Astrocyte of the cerebellum (primary cell): Measurements from ENCODE around the gene MEGF11.

Source experiments
- DNase-seq: peaks from one replicate; pipeline ENCODE4 v3.0.0-alpha.2; 2011; ENCODE audit warnings: low read depth
- H3K4me3 ChIP-seq: 2 replicates; pipeline ENCODE4 v1.5.1; 2011; ENCODE audit warnings: mild to moderate bottlenecking, low read depth, low read length, moderate library complexity
- in situ Hi-C: cut with HindIII; loops from 2 replicates; pipeline ENCODE4 v1.10.0; 2017; ENCODE audit warnings: low sequenced_read_pairs
- TF ChIP-seq, protein P1 (sequence below): IDR thresholded peaks from 2 replicates; pipeline ENCODE4 v1.5.1; 2012; ENCODE audit warnings: low read length, low read depth, moderate library complexity, mild to moderate bottlenecking; ENCODE audit errors: missing control alignments

The MEGF11 gene

DNA sequence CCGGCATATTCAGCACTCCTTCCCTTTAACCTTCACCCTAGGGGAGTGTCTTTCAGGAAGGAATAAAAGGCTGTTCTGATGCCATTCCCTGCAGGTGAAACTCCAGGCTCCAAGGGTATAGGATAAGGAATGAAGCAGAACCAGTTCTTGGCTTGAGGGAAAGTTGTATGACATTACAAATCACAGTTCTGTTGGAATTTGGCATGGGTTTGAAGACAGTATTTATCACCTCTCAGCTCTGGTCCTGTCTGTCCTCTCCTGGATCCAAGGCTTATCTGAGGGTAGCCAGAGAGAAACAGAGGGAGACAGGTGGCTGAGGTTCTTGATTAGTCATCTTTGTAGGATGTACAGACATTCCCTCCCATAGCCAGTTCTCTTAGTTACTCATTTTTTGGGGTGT lies 347.2 kb downstream of the MEGF11 start:
- no peak for DNase-seq
- no peak overlapping the region for H3K4me3 ChIP-seq
- TF ChIP-seq, protein P1, sequence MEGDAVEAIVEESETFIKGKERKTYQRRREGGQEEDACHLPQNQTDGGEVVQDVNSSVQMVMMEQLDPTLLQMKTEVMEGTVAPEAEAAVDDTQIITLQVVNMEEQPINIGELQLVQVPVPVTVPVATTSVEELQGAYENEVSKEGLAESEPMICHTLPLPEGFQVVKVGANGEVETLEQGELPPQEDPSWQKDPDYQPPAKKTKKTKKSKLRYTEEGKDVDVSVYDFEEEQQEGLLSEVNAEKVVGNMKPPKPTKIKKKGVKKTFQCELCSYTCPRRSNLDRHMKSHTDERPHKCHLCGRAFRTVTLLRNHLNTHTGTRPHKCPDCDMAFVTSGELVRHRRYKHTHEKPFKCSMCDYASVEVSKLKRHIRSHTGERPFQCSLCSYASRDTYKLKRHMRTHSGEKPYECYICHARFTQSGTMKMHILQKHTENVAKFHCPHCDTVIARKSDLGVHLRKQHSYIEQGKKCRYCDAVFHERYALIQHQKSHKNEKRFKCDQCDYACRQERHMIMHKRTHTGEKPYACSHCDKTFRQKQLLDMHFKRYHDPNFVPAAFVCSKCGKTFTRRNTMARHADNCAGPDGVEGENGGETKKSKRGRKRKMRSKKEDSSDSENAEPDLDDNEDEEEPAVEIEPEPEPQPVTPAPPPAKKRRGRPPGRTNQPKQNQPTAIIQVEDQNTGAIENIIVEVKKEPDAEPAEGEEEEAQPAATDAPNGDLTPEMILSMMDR, result no peak
- in situ Hi-C loops, result no loop called here

DNA sequence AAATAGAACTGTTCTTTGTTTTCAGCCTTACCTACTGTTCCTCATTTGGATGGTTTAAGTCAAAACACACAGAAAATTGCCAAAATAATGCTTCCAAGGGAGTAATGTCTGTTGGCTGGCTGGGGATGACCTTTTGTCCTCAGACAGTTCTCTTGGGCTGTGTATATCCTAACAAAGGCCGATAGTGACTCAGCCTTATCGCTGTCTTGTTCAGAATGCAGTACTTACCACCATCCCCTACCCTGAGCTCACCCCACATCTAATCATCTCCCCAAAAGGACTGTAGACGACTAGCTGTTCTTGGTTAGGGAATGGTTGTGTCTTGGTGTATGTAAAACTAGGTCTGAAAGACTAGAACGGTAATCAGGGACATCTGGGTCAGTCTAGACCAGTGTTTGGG lies 349.2 kb downstream of the MEGF11 start:
- TF ChIP-seq, protein P1, result no peak
- no peak overlapping the region for H3K4me3 ChIP-seq
- in situ Hi-C loops, result no loop called here
- no peak for DNase-seq

DNA sequence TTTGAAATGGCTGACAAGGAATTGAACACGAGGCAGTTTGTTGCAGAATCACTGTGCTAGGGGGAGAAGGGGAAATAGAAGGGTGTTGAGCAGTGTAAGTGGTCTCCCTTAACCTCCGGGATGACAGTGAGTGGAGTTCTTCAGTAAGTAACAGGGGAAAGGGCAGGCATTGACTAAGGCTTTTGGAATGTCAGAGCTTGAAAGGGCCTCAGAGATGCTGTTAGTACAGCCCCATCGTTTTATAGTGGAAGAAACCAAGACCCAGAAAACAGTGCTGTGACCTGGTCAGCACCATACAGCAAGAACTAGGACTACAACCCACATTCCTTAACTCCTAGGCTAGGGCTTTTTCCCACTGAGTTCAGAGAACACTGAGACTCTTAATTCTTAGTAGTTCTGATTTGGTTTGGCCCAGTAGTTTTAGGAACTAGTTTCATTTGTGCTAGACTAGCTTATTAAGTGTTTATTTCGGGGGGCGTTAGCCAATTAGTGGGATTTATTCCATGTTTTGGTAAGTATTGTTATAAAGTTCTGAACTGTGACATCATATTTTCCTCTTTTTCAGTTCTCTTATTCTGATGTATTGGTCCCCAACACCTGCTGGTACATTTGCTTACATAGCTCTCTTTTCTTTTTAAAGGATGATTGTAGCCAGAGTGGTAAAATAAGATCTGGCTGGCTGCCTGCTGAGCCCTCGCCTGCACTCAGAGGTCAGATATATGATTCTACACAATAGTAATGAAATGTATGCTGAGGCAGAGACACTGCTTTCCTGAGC lies 350.1 kb downstream of the MEGF11 start:
- TF ChIP-seq, protein P1, result no peak
- DNase-seq, result no peak
- no peak overlapping the region for H3K4me3 ChIP-seq
- in situ Hi-C loops, result no loop called here

DNA sequence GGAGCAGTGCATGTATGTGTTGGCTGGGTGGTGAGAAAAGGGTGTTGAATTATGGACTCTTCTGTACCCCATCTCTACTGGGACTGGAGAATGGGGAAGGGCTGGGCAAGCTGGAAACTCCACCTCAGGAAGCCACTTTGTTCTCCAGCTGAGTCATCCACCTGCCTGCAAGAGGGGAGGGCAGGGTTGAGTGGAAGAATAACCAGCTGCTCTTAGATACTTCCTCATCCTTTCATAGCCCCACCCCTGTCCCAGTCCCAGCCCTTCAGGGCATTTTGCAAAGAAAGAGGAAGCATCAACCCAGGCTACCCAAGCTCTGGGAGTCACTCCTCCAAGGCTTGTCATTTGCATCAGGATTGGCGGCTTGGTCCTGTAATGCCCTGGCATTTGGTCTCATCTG lies 351.2 kb downstream of the MEGF11 start:
- no peak overlapping the region for H3K4me3 ChIP-seq
- TF ChIP-seq, protein P1, result no peak
- in situ Hi-C loops, result no loop called here
- no peak for DNase-seq

DNA sequence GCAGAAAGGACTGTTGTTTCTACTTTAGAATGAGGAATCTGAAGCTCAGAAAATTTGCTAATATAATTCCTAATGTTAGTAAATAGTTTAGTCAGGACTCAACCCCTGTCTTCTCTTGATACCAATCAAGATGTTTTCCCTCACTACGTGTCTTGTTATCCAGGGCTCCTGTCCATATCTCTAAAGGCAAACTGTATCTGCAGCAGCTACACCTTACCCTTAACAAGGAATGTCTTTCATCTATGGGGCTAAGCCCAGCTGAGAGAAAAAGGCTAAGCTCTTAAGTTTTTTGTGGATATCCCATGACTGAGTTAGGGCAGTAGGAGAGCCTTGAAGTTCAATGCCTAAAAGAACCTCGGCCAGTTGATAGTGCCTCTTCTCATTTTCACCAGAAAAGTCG lies 351.7 kb downstream of the MEGF11 start:
- in situ Hi-C loops, result no loop called here
- H3K4me3 ChIP-seq, result no peak overlapping the region
- no peak for DNase-seq
- TF ChIP-seq, protein P1, result no peak

DNA sequence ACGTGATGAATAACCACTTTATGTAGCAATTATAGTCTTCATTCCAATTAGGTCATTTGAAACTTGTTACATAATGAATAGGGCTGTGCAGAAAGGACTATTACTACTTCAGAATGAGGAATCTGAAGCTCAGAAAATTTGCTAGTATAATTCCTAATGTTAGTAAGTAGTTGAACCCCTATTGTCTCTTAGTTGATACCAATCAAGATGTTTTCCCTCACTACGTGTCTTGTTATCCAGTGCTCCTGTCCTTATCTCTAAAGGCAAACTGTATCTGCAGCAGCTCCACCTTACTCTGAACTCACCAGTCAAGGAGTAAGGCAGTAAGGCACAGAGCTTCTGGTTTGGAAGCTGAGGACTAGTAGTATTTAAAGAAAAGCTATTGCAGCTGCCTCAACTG lies 352.2 kb downstream of the MEGF11 start:
- in situ Hi-C loops, result no loop called here
- no peak for DNase-seq
- TF ChIP-seq, protein P1, result no peak
- no peak overlapping the region for H3K4me3 ChIP-seq

DNA sequence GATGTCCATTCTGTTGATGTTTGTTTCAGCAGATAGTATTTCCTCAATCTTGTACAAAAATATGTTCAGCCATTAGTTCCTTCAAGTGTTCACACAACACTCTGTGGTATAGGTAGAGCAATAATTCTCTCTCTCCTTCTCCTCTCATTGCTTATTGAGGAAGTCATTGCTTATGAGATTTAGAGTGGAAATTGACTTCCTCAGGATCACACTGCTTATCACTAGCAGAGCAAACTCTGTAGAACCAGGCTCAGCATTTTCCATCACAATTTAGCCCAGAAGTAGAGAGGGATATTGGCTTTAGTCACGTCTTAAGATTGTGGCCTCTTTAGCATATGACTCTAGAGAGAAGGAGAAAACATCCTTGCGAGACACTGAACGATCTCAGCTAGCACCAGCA lies 353.1 kb downstream of the MEGF11 start:
- no peak overlapping the region for H3K4me3 ChIP-seq
- DNase-seq, result no peak
- TF ChIP-seq, protein P1, result no peak
- in situ Hi-C loops, result no loop called here
